ENCODE data around the gene CCL17. TPM values are rescaled to one million over a fixed set of nuclear protein-coding genes. Genes with fewer than 3 reads are reported as not detected.

The CCL17 gene
- total and polyA plus RNA-seq, 12 donors, result 0.35 to 1.0 TPM; not detected in 10

- Histone ChIP-seq H3K27me3 (no peaks in the 10 kb centered on the region), H3K4me3 (no peak overlapping the region), H3K9me3 (peaks cover 0 to 6% (median 0%) of the 10 kb centered on the region in 11 donors), H3K36me3 (no peaks in the 10 kb centered on the region), H3K27ac (no peak overlapping the region), H3K4me1 (peaks cover 4 to 74% (median 53%) of the 10 kb centered on the region in 9 donors)
- TF ChIP-seq, protein P1, sequence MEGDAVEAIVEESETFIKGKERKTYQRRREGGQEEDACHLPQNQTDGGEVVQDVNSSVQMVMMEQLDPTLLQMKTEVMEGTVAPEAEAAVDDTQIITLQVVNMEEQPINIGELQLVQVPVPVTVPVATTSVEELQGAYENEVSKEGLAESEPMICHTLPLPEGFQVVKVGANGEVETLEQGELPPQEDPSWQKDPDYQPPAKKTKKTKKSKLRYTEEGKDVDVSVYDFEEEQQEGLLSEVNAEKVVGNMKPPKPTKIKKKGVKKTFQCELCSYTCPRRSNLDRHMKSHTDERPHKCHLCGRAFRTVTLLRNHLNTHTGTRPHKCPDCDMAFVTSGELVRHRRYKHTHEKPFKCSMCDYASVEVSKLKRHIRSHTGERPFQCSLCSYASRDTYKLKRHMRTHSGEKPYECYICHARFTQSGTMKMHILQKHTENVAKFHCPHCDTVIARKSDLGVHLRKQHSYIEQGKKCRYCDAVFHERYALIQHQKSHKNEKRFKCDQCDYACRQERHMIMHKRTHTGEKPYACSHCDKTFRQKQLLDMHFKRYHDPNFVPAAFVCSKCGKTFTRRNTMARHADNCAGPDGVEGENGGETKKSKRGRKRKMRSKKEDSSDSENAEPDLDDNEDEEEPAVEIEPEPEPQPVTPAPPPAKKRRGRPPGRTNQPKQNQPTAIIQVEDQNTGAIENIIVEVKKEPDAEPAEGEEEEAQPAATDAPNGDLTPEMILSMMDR (IDR thresholded peaks at IDR 0.05), result no peak
- intact Hi-C loops (cut with DNase I), result no loop called here
- WGBS, 2 donors, result 73 to 77% methylated on average over 7 of the region's 7 CpGs
- ATAC-seq (no peak), DNase-seq (no peak)
Observed at GRCh38 chr16:57388359-57389086, 16.0 kb upstream of the CCL17 start.

GRCh38 chr16:57389087-57389468, 15.5 kb upstream of the CCL17 start:
- H3K27ac ChIP-seq, result no peak overlapping the region
- peaks cover under 1 to 69% (median 47%) of the 10 kb centered on the region in 9 donors for H3K4me1 ChIP-seq
- ATAC-seq, result no peak
- TF ChIP-seq, protein P1 (IDR thresholded peaks at IDR 0.05), result no peak
- WGBS, 2 donors, result 95 to 97% methylated on average over 3 of the region's 3 CpGs
- DNase-seq, result no peak
- H3K27me3 ChIP-seq, result no peaks in the 10 kb centered on the region
- H3K9me3 ChIP-seq, result peaks cover 0 to 6% (median 0%) of the 10 kb centered on the region in 11 donors
- no peak overlapping the region for H3K4me3 ChIP-seq
- H3K36me3 ChIP-seq, result no peaks in the 10 kb centered on the region
- intact Hi-C loops (cut with DNase I), result no loop called here

GRCh38 chr16:57390636-57391295, 13.8 kb upstream of the CCL17 start:
- no peaks in the 10 kb centered on the region for H3K36me3 ChIP-seq
- no peak overlapping the region for H3K4me3 ChIP-seq
- intact Hi-C loops (cut with DNase I), result no loop called here
- TF ChIP-seq, protein P1 (IDR thresholded peaks at IDR 0.05), result no peak
- peaks cover 0 to 52% (median 40%) of the 10 kb centered on the region in 9 donors for H3K4me1 ChIP-seq
- ATAC-seq (peak in 5 of 8 donors; percentile 30 to 62 (median 49)), DNase-seq (no peak)
- H3K9me3 ChIP-seq, result peaks cover 0 to 6% (median 0%) of the 10 kb centered on the region in 11 donors
- WGBS, 2 donors, result 61 to 63% methylated on average over 5 of the region's 5 CpGs
- no peaks in the 10 kb centered on the region for H3K27me3 ChIP-seq
- peak overlapping the region in 4 of 10 donors; percentile 7 to 60 (median 14) for H3K27ac ChIP-seq

GRCh38 chr16:57391300-57391699, 13.3 kb upstream of the CCL17 start:
- TF ChIP-seq, protein P1 (IDR thresholded peaks at IDR 0.05), result no peak
- no peak for DNase-seq
- WGBS, 2 donors, result 70 to 71% methylated on average over 4 of the region's 4 CpGs
- peak overlapping the region in 3 of 10 donors; percentile 6 to 60 (median 7) for H3K27ac ChIP-seq
- no peaks in the 10 kb centered on the region for H3K36me3 ChIP-seq
- peak in 3 of 8 donors; percentile 29 to 35 (median 35) for ATAC-seq
- intact Hi-C loops (cut with DNase I), result no loop called here
- peaks cover 0 to 6% (median 0%) of the 10 kb centered on the region in 11 donors for H3K9me3 ChIP-seq
- peaks cover 0 to 47% (median 37%) of the 10 kb centered on the region in 9 donors for H3K4me1 ChIP-seq
- H3K27me3 ChIP-seq, result no peaks in the 10 kb centered on the region
- no peak overlapping the region for H3K4me3 ChIP-seq

All from heart right ventricle (tissue), 16 donors.